Urinary bladder (tissue), 4 donors: ENCODE data around the gene MMS19. TPM values are rescaled to one million over a fixed set of nuclear protein-coding genes. Genes with fewer than 3 reads are reported as not detected.
"Not testable (repeated sequence)": the region's sequence is repeated elsewhere in the genome, so short reads cannot be mapped to it uniquely, and the experiment has no call there.

ENCODE experiments used
- DNase-seq: peaks from one replicate; pipeline ENCODE4 v3.0.0-alpha.2; 2015; ENCODE audit errors: extremely low spot score
- H3K27ac ChIP-seq: one replicate; pipeline ENCODE4 v1.5.1; 2013; ENCODE audit warnings: low read depth, mild to moderate bottlenecking, moderate library complexity
- H3K36me3 ChIP-seq: one replicate; pipeline ENCODE4 v1.6.1; 2013; ENCODE audit warnings: mild to moderate bottlenecking, moderate library complexity; ENCODE audit not compliant: insufficient read depth
- H3K4me1 ChIP-seq: one replicate; pipeline ENCODE4 v1.6.1; 2013; ENCODE audit warnings: mild to moderate bottlenecking, moderate library complexity; ENCODE audit not compliant: insufficient read depth
- H3K4me3 ChIP-seq: one replicate; pipeline ENCODE4 v1.5.1; 2013; ENCODE audit warnings: low read depth, low read length
- WGBS: extraction: QIAGEN DNeasy Blood & Tissue Kit; methylation state at CpG from one replicate; pipeline ENCODE4 v1.1.7; 2013; 5-methylcytosine and 5-hydroxymethylcytosine counted together
- polyA plus RNA-seq: library from polyadenylated mRNA; stranded (reverse); fragments of 200-250 nt; gene quantifications from one replicate; pipeline ENCODE4 v1.2.3, GENCODE V29; 2013
- small RNA-seq: library from RNA; depleted of rRNA; stranded (forward); fragments of <200 nt; gene quantifications from one replicate; pipeline ENCODE3, GENCODE V24; 2014
- total RNA-seq: library from RNA; depleted of rRNA; stranded (reverse); fragments of >200 nt; gene quantifications from one replicate; pipeline ENCODE4 v1.2.3, GENCODE V29; 2014
- donor health status: healthy with polysubstance abuse.
- donor health status: healthy.

MMS19 gene
- total and polyA plus RNA-seq, 2 donors = 43.7 to 49.0 TPM

- Histone ChIP-seq H3K36me3 (peaks cover 4% of the 10 kb centered on the region), H3K27ac (no peak overlapping the region)
Observed at GRCh38 chr10:97434055-97434454, 64.2 kb downstream of the MMS19 start.

GRCh38 chr10:97428572-97428981, 69.6 kb downstream of the MMS19 start:
- DNase-seq = no peak
- Histone ChIP-seq H3K4me3 (no peak overlapping the region), H3K4me1 (no peaks in the 10 kb centered on the region), H3K36me3 (peaks cover 4% of the 10 kb centered on the region), H3K27ac (no peak overlapping the region)
- WGBS = 62% methylated on average over 4 of the region's 4 CpGs

More at GRCh38 chr10:97434055-97434454, 64.2 kb downstream of the MMS19 start:
- Histone ChIP-seq H3K4me3 (no peak overlapping the region), H3K4me1 (no peaks in the 10 kb centered on the region)
- DNase-seq = no peak

GRCh38 chr10:97427571-97428179, 70.5 kb downstream of the MMS19 start:
- Histone ChIP-seq H3K36me3 (peaks cover 4% of the 10 kb centered on the region), H3K27ac (no peak overlapping the region), H3K4me1 (no peaks in the 10 kb centered on the region), H3K4me3 (no peak overlapping the region)
- WGBS = 15% methylated on average over 9 of the region's 9 CpGs
- DNase-seq = no peak

- no peak for DNase-seq
- peak overlapping the region; percentile 85 for H3K4me3 ChIP-seq
- no peak overlapping the region for H3K27ac ChIP-seq
- no peaks in the 10 kb centered on the region for H3K4me1 ChIP-seq
- H3K36me3 ChIP-seq = peaks cover 3% of the 10 kb centered on the region
- WGBS = 7% methylated on average over 34 of the region's 34 CpGs
Observed at GRCh38 chr10:97426776-97427570, 71.2 kb downstream of the MMS19 start.

GRCh38 chr10:97425964-97426775, 72.1 kb downstream of the MMS19 start, which contains the start of gene PGAM1:
TSS of gene PGAM1 (plus strand) at chr10:97426191. CDS start at chr10:97426308, 117 bp downstream.
- Histone ChIP-seq H3K36me3 (peaks cover 1% of the 10 kb centered on the region), H3K27ac (peak within 1 kb of the TSS; percentile 78), H3K4me1 (no peaks in the 10 kb centered on the region), H3K4me3 (peak within 1 kb of the TSS; percentile 85)
- peak; percentile 91 for DNase-seq
- under 1% methylated on average over 88 of the region's 90 CpGs for WGBS

- not testable (repeated sequence) for DNase-seq, H3K4me3 ChIP-seq, H3K36me3 ChIP-seq, H3K27ac ChIP-seq, H3K4me1 ChIP-seq
- 85% methylated on average over 8 of the region's 8 CpGs for WGBS
Observed at GRCh38 chr10:97423757-97424098, 74.5 kb downstream of the MMS19 start.

GRCh38 chr10:97416565-97416964, 81.7 kb downstream of the MMS19 start:
- H3K4me3 ChIP-seq = no peak overlapping the region
- 78% methylated on average over 6 of the region's 6 CpGs for WGBS
- no peaks in the 10 kb centered on the region for H3K36me3 ChIP-seq
- DNase-seq = no peak
- no peak overlapping the region for H3K27ac ChIP-seq
- H3K4me1 ChIP-seq = no peaks in the 10 kb centered on the region

- WGBS = 84% methylated on average over 10 of the region's 10 CpGs
- DNase-seq = peak; percentile 50
- Histone ChIP-seq H3K4me1 (no peaks in the 10 kb centered on the region), H3K27ac (no peak overlapping the region), H3K4me3 (no peak overlapping the region), H3K36me3 (no peaks in the 10 kb centered on the region)
Observed at GRCh38 chr10:97412891-97413304, 85.3 kb downstream of the MMS19 start.

- 76% methylated on average over 4 of the region's 4 CpGs for WGBS
Observed at GRCh38 chr10:97411406-97411805, 86.8 kb downstream of the MMS19 start.

GRCh38 chr10:97408496-97408992, 89.7 kb downstream of the MMS19 start:
- Histone ChIP-seq H3K36me3 (no peaks in the 10 kb centered on the region), H3K27ac (no peak overlapping the region), H3K4me1 (no peaks in the 10 kb centered on the region), H3K4me3 (no peak overlapping the region)
- peak; percentile 40 for DNase-seq
- WGBS = 72% methylated on average over 10 of the region's 10 CpGs

More at GRCh38 chr10:97411406-97411805, 86.8 kb downstream of the MMS19 start:
- H3K4me1 ChIP-seq = no peaks in the 10 kb centered on the region
- no peak overlapping the region for H3K4me3 ChIP-seq
- H3K36me3 ChIP-seq = no peaks in the 10 kb centered on the region
- no peak overlapping the region for H3K27ac ChIP-seq
- DNase-seq = no peak

Small RNAs within 50 kb of the gene (small RNA-seq; reads per million reads assigned to genes)
- not detected for gene RF00019

Other genes starting within 250 kb of the MMS19 start
- 21.3 TPM for gene ARHGAP19, start 205.8 kb downstream of the MMS19 start, total RNA-seq
- 6.0 TPM for gene ARHGAP19, start 205.8 kb downstream of the MMS19 start, polyA plus RNA-seq
- gene FRAT1, start 179.2 kb downstream of the MMS19 start, total RNA-seq = 1.2 TPM
- gene FRAT1, start 179.2 kb downstream of the MMS19 start, polyA plus RNA-seq = 3.2 TPM
- 8.7 TPM for gene FRAT2, start 163.7 kb downstream of the MMS19 start, total RNA-seq
- gene FRAT2, start 163.7 kb downstream of the MMS19 start, polyA plus RNA-seq = 6.2 TPM
- gene RRP12, start 97.1 kb downstream of the MMS19 start, total RNA-seq = 14.0 TPM
- gene RRP12, start 97.1 kb downstream of the MMS19 start, polyA plus RNA-seq = 12.3 TPM
- gene PGAM1, start 72.2 kb downstream of the MMS19 start, total RNA-seq = 109 TPM
- 260 TPM for gene PGAM1, start 72.2 kb downstream of the MMS19 start, polyA plus RNA-seq
- 25.4 TPM for gene EXOSC1, start 52.4 kb downstream of the MMS19 start, total RNA-seq
- gene EXOSC1, start 52.4 kb downstream of the MMS19 start, polyA plus RNA-seq = 29.8 TPM
- 23.2 TPM for gene ZDHHC16, start 52.2 kb downstream of the MMS19 start, total RNA-seq
- 25.0 TPM for gene ZDHHC16, start 52.2 kb downstream of the MMS19 start, polyA plus RNA-seq
- gene UBTD1, start 502 bp upstream of the MMS19 start, total RNA-seq = 3.5 TPM
- gene UBTD1, start 502 bp upstream of the MMS19 start, polyA plus RNA-seq = 23.6 TPM
- 0.69 TPM for gene ANKRD2, start 74.4 kb upstream of the MMS19 start, total RNA-seq
- gene ANKRD2, start 74.4 kb upstream of the MMS19 start, polyA plus RNA-seq = 0.23 TPM
- gene HOGA1, start 86.0 kb upstream of the MMS19 start, total RNA-seq = 0.53 TPM
- 0.35 TPM for gene HOGA1, start 86.0 kb upstream of the MMS19 start, polyA plus RNA-seq
- not detected for gene C10orf62, start 91.3 kb upstream of the MMS19 start, total RNA-seq
- gene C10orf62, start 91.3 kb upstream of the MMS19 start, polyA plus RNA-seq = not detected
- gene MORN4, start 135.1 kb upstream of the MMS19 start, total RNA-seq = 5.9 TPM
- gene MORN4, start 135.1 kb upstream of the MMS19 start, polyA plus RNA-seq = 7.6 TPM
- gene PI4K2A, start 142.2 kb upstream of the MMS19 start, total RNA-seq = 7.4 TPM
- 11.7 TPM for gene PI4K2A, start 142.2 kb upstream of the MMS19 start, polyA plus RNA-seq
- gene AVPI1, start 188.8 kb upstream of the MMS19 start, total RNA-seq = 7.5 TPM
- 21.2 TPM for gene AVPI1, start 188.8 kb upstream of the MMS19 start, polyA plus RNA-seq
- gene MARVELD1, start 215.3 kb upstream of the MMS19 start, total RNA-seq = 34.0 TPM
- gene MARVELD1, start 215.3 kb upstream of the MMS19 start, polyA plus RNA-seq = 66.6 TPM
- gene ZFYVE27, start 238.7 kb upstream of the MMS19 start, total RNA-seq = 13.5 TPM
- 17.0 TPM for gene ZFYVE27, start 238.7 kb upstream of the MMS19 start, polyA plus RNA-seq